Psoas muscle (tissue), 8 donors: Measurements from ENCODE around the gene THAP4. TPM values are rescaled to one million over a fixed set of nuclear protein-coding genes. Genes with fewer than 3 reads are reported as not detected.

Experiments
- ATAC-seq, 4 donors: fragments of 200-7000 bp; cut with Tn5 transposase; one replicate each; pipeline ENCODE4 v1.9.1; 2020; ENCODE audit warnings: moderate library complexity in 3 of 4, mild to moderate bottlenecking in 2 of 4
- DNase-seq, 2 donors: peaks; one replicate each; pipeline ENCODE4 v3.0.0-alpha.2; 2020
- H3K27ac ChIP-seq: fragments of 200-600 bp; one replicate; pipeline ENCODE4 v1.8.0; 2022
- H3K27me3 ChIP-seq, 3 donors: fragments of 200-600 bp in 1 of 3; one replicate each; pipeline versions ENCODE4 v1.6.1 to v1.8.0; 2013 to 2022; ENCODE audit warnings: low read length in 2 of 3, mild to moderate bottlenecking in 2 of 3, moderate library complexity in 1 of 3; ENCODE audit not compliant: insufficient read depth in 3 of 3
- H3K36me3 ChIP-seq, 2 donors: fragments of 200-600 bp in 1 of 2; one replicate each; pipeline versions ENCODE4 v1.6.1 to v1.8.0; 2013 to 2022; ENCODE audit warnings: low read depth in 1 of 2, mild to moderate bottlenecking in 1 of 2, moderate library complexity in 1 of 2; ENCODE audit not compliant: insufficient read depth in 1 of 2
- H3K4me1 ChIP-seq: fragments of 200-600 bp; one replicate; pipeline ENCODE4 v1.8.0; 2022
- H3K4me3 ChIP-seq: fragments of 200-600 bp; one replicate; pipeline ENCODE4 v1.8.0; 2022; ENCODE audit warnings: mild to moderate bottlenecking
- H3K9me3 ChIP-seq: fragments of 200-600 bp; one replicate; pipeline ENCODE4 v1.8.0; 2022
- WGBS, 3 donors: extraction: QIAGEN DNeasy Blood & Tissue Kit; methylation state at CpG; one replicate each; pipeline versions ENCODE4 v1.1.6 to v1.1.7; 2013; 5-methylcytosine and 5-hydroxymethylcytosine counted together
- intact Hi-C, 2 donors: fragments of 100-400 bp; cut with DNase I; formaldehyde crosslinking; loops; one replicate each; pipeline versions ENCODE4 v1.11.0 to v1.14.2; 2022
- polyA plus RNA-seq, 3 donors: library from polyadenylated mRNA; stranded (reverse); fragments of 200-250 nt; gene quantifications; one replicate each; pipeline ENCODE4 v1.2.3, GENCODE V29; 2013
- total RNA-seq, 4 donors: library from RNA; stranded (reverse); fragmentation: NEBNext Ultra II Directional in 2 of 4; extraction: Animal tissue kit (Norgen Biotek cat#: 25700) in 2 of 4; gene quantifications; one replicate each; pipeline versions ENCODE4 v1.2.1 to v1.2.4, GENCODE V29; 2021 to 2023
- TF ChIP-seq, protein P1 (sequence below): fragments of 200-600 bp; IDR thresholded peaks from one replicate; pipeline ENCODE4 v1.8.0; 2022; ENCODE audit warnings: antibody characterized with exemption
- donor health status: healthy with polysubstance abuse.
- donor health status: DM: no; HTN: no; CAD: no; lungs with moderate emphysema.
- donor health status: Bipolar disorder and iron deficiency.
- donor health status: healthy.
- donor health status: DM: yes; HTN: yes; CAD: no.
- donor health status: DM: no; HTN: no; CAD: no.
- donor health status: DM: no; HTN: no; CAD: no.
- donor health status: DM: yes; HTN: yes; CAD: no.

Gene THAP4
- total and polyA plus RNA-seq, 7 donors: 64.9 to 133 (median 89.6) TPM

- Histone ChIP-seq H3K27ac (no peak overlapping the region), H3K27me3 (no peaks in the 10 kb centered on the region), H3K9me3 (no peaks in the 10 kb centered on the region), H3K4me1 (peaks cover 12% of the 10 kb centered on the region), H3K36me3 (peaks cover 0 to 47% of the 10 kb centered on the region in 2 donors), H3K4me3 (no peak overlapping the region)
- 77 to 82% (median 79%) methylated on average over 11 of the region's 11 CpGs for WGBS, 3 donors
- ATAC-seq: no peak
- TF ChIP-seq, protein P1, sequence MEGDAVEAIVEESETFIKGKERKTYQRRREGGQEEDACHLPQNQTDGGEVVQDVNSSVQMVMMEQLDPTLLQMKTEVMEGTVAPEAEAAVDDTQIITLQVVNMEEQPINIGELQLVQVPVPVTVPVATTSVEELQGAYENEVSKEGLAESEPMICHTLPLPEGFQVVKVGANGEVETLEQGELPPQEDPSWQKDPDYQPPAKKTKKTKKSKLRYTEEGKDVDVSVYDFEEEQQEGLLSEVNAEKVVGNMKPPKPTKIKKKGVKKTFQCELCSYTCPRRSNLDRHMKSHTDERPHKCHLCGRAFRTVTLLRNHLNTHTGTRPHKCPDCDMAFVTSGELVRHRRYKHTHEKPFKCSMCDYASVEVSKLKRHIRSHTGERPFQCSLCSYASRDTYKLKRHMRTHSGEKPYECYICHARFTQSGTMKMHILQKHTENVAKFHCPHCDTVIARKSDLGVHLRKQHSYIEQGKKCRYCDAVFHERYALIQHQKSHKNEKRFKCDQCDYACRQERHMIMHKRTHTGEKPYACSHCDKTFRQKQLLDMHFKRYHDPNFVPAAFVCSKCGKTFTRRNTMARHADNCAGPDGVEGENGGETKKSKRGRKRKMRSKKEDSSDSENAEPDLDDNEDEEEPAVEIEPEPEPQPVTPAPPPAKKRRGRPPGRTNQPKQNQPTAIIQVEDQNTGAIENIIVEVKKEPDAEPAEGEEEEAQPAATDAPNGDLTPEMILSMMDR: no peak
- DNase-seq: no peak
- intact Hi-C loops: loop anchor here in 1 of 2 donors (10.0 kb wide), 1 partner anchor 265 kb away; no protein-coding TSS in a partner anchor
Measured at GRCh38 chr2:241629762-241630435, 7.1 kb downstream of the THAP4 start.

DNA sequence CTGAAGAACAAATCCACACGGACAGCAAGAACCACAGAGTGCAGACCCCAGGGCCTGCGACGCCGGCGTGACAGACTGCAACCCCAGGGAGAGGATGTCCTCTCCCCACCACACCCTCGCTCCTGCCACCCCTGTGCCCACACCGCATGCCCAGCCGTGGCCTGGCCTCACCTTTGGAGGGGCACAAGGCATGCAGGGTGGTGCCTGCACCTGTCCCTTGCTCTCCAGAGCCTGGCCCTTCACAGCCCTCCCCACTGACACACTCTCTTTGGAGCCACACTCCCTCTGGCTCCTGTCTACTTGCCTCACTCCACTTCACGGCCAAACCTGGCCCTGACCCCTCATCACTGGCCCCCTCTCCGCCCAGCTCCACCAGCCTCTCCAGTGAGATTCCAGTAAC is 9.3 kb downstream of the THAP4 start:
- ATAC-seq: peak in 1 of 4 donors; percentile 23
- intact Hi-C loops: no loop called here
- WGBS, 3 donors: 84 to 93% (median 85%) methylated on average over 10 of the region's 10 CpGs

GRCh38 chr2:241620419-241620769 is 16.6 kb downstream of the THAP4 start:
- ATAC-seq (peak in 1 of 4 donors; percentile 13), DNase-seq (no peak)
- TF ChIP-seq, protein P1: no peak
- intact Hi-C loops: no loop called here
- Histone ChIP-seq H3K9me3 (no peaks in the 10 kb centered on the region), H3K36me3 (peaks cover 0 to 5% of the 10 kb centered on the region in 2 donors), H3K4me1 (peaks cover 26% of the 10 kb centered on the region), H3K27me3 (no peaks in the 10 kb centered on the region), H3K4me3 (no peak overlapping the region), H3K27ac (no peak overlapping the region)
- 96 to 97% (median 97%) methylated on average over 6 of the region's 6 CpGs for WGBS, 3 donors

More for the DNA sequence above, 9.3 kb downstream of the THAP4 start:
- Histone ChIP-seq H3K27ac (no peak overlapping the region), H3K36me3 (peaks cover 0 to 28% of the 10 kb centered on the region in 2 donors), H3K27me3 (no peaks in the 10 kb centered on the region), H3K9me3 (no peaks in the 10 kb centered on the region), H3K4me3 (no peak overlapping the region), H3K4me1 (peaks cover 10% of the 10 kb centered on the region)
- TF ChIP-seq, protein P1: no peak
- DNase-seq: no peak

- ATAC-seq (no peak), DNase-seq (no peak)
- intact Hi-C loops: no loop called here
- H3K36me3 ChIP-seq: peaks cover 0 to 5% of the 10 kb centered on the region in 2 donors
- H3K27ac ChIP-seq: no peak overlapping the region
- H3K9me3 ChIP-seq: no peaks in the 10 kb centered on the region
- no peak overlapping the region for H3K4me3 ChIP-seq
- WGBS, 3 donors: 91 to 96% (median 93%) methylated on average over 20 of the region's 20 CpGs
- TF ChIP-seq, protein P1: no peak
- H3K27me3 ChIP-seq: no peaks in the 10 kb centered on the region
- peaks cover 26% of the 10 kb centered on the region for H3K4me1 ChIP-seq
Measured at GRCh38 chr2:241619597-241620418, 17.1 kb downstream of the THAP4 start.
